ENCODE results near the gene PRKCD.

- TF ChIP-seq ZNF274 (IDR thresholded peaks at IDR 0.05; ENCODE audit: borderline replicate concordance, low read depth, low read length) (no peak), CTCF (IDR thresholded peaks at IDR 0.05 in 2 of 3, conservative IDR thresholded peaks at IDR 0.05 in 1 of 3; ENCODE audit: insufficient read depth in 2 of 3, low read depth in 1 of 3, low read length in 3 of 3) (no peak), CHD2 (IDR thresholded peaks at IDR 0.05; ENCODE audit: low read depth, low read length) (no peak), ZBTB11 (CRISPR knock-in tag; IDR thresholded peaks at IDR 0.05) (no peak), SFPQ (IDR thresholded peaks at IDR 0.05; ENCODE audit: low read depth, low read length) (no peak)
Measured at GRCh38 chr3:53224026-53224425, 63.0 kb downstream of the PRKCD start.
